ENCODE measurements around the gene DST.

The DST gene

GRCh38 chr6:56642366-56643261 is at the start of gene DST:
DST (minus strand) TSS chr6:56642889.
- FAIRE-seq = no peak
- DNase-seq (ENCODE audit: low spot score) = peak; percentile 54

- no peak for FAIRE-seq
Measured at GRCh38 chr6:56691814-56692213, 49.1 kb upstream of the DST start.

DNA sequence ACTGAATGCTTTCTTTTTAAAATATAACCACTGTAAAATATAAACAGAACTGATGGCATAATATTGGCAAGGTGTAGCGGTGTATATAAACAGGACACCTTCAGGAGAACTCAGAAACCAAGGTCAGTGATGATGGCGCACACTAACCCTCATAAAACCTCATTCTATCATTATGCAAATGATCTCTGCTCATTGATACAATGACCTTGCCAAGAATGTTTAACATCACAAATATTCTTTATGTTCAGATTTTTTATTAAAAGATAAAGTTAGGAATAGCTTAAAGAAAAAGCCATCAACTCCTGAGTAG is 48.6 kb upstream of the DST start:
- FAIRE-seq (no peak), DNase-seq (ENCODE audit: low spot score) (no peak)

More at GRCh38 chr6:56691814-56692213, 49.1 kb upstream of the DST start:
- no peak for DNase-seq (ENCODE audit: low spot score)

DNA sequence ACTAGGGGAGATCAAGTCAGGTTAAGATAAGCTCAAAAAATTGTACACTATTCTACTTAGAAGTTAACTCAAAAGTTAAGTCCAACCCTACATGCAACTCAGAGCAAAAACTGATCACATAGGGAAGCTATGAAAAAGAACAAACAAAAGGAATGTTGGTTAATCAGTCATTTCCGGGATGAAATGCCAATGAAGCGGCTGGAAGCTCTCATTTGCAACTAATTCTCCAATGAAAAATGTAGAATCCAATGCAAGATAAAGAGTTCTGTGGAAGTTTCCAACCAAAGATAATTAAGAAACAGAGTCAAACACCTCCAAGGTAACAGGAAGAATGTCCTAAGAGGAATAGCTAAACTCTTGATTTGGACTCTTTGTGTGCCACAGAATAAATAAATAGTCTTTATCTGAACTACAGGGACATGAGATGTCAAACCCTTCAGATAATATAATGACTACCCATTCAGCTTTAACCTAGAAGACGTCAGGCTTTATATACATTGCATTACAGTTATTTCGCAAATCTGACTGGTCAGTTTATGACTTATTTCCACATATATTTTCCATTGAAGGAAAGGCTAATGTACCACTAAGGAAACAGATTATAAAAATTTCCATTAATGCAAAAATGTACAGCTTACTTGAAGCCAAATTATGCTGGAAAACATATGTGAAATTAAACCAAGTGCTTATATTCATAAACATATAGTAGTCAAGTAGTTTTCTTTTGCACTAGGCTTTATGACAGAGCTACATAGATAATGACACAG is 48.0 kb upstream of the DST start:
- no peak for FAIRE-seq
- no peak for DNase-seq (ENCODE audit: low spot score)

DNA sequence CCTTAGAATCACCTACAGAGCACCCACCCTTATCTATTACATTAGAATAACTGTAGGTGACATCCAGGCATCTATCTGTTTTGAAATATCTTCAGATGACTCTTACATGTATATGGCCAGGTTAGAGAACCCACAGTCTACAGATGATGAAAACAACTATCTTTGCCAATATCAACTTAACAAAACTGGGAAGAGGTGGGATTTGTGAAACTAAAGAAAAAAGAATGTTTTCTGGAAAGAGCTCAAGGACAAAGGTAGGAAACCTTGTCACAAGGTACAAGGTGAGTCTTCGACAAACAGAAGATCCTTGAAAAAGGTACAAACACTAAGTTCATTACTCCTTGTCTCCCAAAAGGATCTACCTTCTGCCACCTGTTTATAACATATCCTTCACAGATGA is 47.0 kb upstream of the DST start:
- FAIRE-seq (no peak), DNase-seq (ENCODE audit: low spot score) (no peak)

GRCh38 chr6:56689114-56689513 is 46.4 kb upstream of the DST start:
- FAIRE-seq = no peak
- DNase-seq (ENCODE audit: low spot score) = no peak

GRCh38 chr6:56688521-56688920 is 45.8 kb upstream of the DST start:
- no peak for DNase-seq (ENCODE audit: low spot score)
- FAIRE-seq = peak; percentile 52

- no peak for FAIRE-seq
- no peak for DNase-seq (ENCODE audit: low spot score)
Measured at GRCh38 chr6:56687551-56687950, 44.9 kb upstream of the DST start.

- FAIRE-seq = no peak
- DNase-seq (ENCODE audit: low spot score) = no peak
Measured at GRCh38 chr6:56686429-56686828, 43.7 kb upstream of the DST start.

DNA sequence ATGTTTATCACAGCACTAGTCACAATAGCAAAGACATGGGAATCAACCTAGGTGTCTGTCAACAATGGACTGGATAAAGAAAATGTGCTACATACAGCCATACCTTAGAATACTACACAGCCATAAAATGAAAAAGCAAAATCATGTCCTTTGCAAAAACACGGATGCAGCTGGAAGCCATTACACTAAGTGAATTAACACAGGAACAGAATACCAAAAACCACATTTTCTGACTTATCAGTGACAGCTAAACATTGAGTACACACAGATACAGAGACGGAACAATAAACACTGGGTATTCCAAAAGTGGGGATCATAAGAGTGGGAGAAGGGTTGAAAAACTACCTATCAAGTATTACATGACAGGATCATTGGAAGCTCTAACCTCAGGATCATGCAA is 43.3 kb upstream of the DST start:
- FAIRE-seq (no peak), DNase-seq (ENCODE audit: low spot score) (no peak)

DNA sequence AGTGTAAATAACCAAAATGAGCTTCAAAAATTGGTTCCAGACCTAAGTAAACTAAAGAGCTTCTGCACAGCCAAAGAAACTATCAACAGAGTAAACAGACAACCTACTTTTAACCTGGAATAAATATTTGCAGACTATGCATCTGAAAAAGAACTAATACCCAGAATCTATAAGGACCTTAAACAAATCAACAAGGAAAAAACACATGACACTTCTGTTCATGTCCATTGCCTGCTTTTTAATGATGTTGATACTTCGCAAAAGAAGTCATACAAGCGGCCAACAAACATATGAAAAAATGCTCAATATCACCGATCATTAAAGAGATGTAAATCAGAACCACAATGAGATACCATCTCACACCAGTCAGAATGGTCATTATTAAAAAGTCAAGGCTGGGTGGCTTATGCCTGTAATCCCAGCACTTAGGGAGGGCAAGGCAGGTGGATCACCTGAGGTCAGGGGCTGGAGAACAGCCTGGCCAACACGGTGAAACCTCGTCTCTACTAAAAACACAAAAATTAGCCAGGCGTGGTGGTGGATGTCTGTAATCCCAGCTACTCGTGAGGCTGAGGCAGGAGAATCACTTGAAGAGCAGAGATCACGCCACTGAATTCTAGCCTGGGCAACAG is 42.5 kb upstream of the DST start:
- FAIRE-seq = no peak

GRCh38 chr6:56684342-56685101 is 41.8 kb upstream of the DST start:
- FAIRE-seq (no peak), DNase-seq (ENCODE audit: low spot score) (no peak)

More for the DNA sequence above, 42.5 kb upstream of the DST start:
- no peak for DNase-seq (ENCODE audit: low spot score)

- FAIRE-seq (no peak), DNase-seq (ENCODE audit: low spot score) (peak; percentile 56)
Measured at GRCh38 chr6:56683882-56684281, 41.2 kb upstream of the DST start.

DNA sequence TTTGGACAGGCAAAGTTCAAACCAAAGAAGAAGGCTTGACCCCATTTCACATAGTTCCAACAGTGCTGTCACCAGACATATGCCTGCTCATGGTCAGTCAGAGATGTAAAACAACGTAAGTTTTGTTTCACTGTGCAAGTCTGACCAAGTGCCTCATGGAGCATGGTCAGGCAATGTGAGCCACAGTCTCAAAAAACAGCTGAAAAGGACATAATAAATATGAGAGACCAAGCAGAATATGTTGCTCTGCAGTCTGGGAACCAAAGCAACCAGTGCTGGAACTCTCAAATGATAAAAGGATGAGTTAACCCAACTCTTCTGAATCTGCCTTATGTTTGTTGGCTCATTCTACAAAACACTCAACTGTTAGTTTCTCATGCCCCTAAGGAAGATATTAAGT is 39.9 kb upstream of the DST start:
- no peak for FAIRE-seq
- DNase-seq (ENCODE audit: low spot score) = no peak

GRCh38 chr6:56677559-56677958 is 34.9 kb upstream of the DST start:
- FAIRE-seq (no peak), DNase-seq (ENCODE audit: low spot score) (no peak)

GRCh38 chr6:56671651-56672461 is 29.2 kb upstream of the DST start:
- DNase-seq (ENCODE audit: low spot score) = no peak
- no peak for FAIRE-seq

GRCh38 chr6:56671160-56671559 is 28.5 kb upstream of the DST start:
- FAIRE-seq (no peak), DNase-seq (ENCODE audit: low spot score) (no peak)

DNA sequence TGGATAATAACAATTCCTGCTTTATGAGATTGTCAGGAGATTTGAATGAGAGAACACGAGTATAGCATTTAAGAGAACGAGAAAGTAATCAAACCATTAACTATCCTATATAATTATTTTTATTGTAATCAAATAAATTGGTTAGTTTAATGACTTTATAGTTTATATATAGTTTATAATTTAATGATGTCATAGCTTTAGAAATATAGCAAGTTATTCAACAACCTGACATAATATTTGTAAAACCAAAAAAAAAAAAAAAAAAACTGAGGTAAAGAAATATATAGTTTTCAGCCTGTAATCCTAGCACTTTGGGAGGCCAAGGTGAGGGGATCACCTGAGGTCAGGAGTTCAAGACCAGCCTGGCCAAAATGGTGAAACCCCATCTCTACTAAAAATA is 26.4 kb upstream of the DST start:
- DNase-seq (ENCODE audit: low spot score) = no peak
- no peak for FAIRE-seq

GRCh38 chr6:56668158-56668557 is 25.5 kb upstream of the DST start:
- FAIRE-seq = peak; percentile 37
- no peak for DNase-seq (ENCODE audit: low spot score)

- DNase-seq (ENCODE audit: low spot score) (no peak), FAIRE-seq (no peak)
Measured at GRCh38 chr6:56667336-56667735, 24.6 kb upstream of the DST start.

- FAIRE-seq = no peak
Measured at GRCh38 chr6:56664029-56664428, 21.3 kb upstream of the DST start.

More at GRCh38 chr6:56664029-56664428, 21.3 kb upstream of the DST start:
- no peak for DNase-seq (ENCODE audit: low spot score)

All from urothelium cell line (cell line).